Lower leg skin (tissue), 4 donors: Measurements from ENCODE around the gene RAD51B. TPM values are rescaled to one million over a fixed set of nuclear protein-coding genes. Genes with fewer than 3 reads are reported as not detected.

Experiments used
- DNase-seq, 2 donors: peaks; one replicate each; pipeline ENCODE4 v3.0.0-alpha.2; 2019; ENCODE audit warnings: low spot score in 2 of 2
- H3K4me3 ChIP-seq: fragments of 200-600 bp; sonication (generic); 2 replicates; pipeline ENCODE4 v1.5.1; 2017; ENCODE audit warnings: mild to moderate bottlenecking, low read depth; ENCODE audit not compliant: poor library complexity, severe bottlenecking
- POLR2A ChIP-seq, 2 donors: fragments of 450-650 bp; IDR thresholded peaks; one replicate each; pipeline ENCODE4 v1.6.1; 2016 to 2017; ENCODE audit warnings: antibody characterized with exemption in 2 of 2, mild to moderate bottlenecking in 1 of 2, moderate library complexity in 1 of 2
- WGBS, 2 donors: methylation state at CpG; one replicate each; pipeline ENCODE4 v1.1.5; 2018; 5-methylcytosine and 5-hydroxymethylcytosine counted together
- intact Hi-C: fragments of 100-400 bp; cut with DNase I; formaldehyde crosslinking; loops from one replicate; pipeline ENCODE4 v1.15.0; 2023; ENCODE audit warnings: low total_unique reads
- total RNA-seq, 4 donors: library from RNA; depleted of rRNA; stranded (reverse); fragments of >200 nt; gene quantifications; one replicate each; pipeline ENCODE4 v1.1.0, GENCODE V29; 2016
- TF ChIP-seq, protein P1 (sequence below), 3 donors: fragments of 450-650 bp; IDR thresholded peaks; one replicate each; pipeline ENCODE4 v1.5.1; 2016; ENCODE audit warnings: antibody characterized with exemption in 3 of 3, mild to moderate bottlenecking in 3 of 3, moderate library complexity in 2 of 3

The RAD51B gene
- total RNA-seq, 4 donors from 2014 or later = 6.1 to 27.2 (median 13.6) TPM

- DNase-seq = no peak
- no peak overlapping the region for H3K4me3 ChIP-seq
- intact Hi-C loops = no loop called here
- WGBS, 2 donors = 88 to 96% methylated on average over 10 of the region's 10 CpGs
- TF ChIP-seq, protein P1, sequence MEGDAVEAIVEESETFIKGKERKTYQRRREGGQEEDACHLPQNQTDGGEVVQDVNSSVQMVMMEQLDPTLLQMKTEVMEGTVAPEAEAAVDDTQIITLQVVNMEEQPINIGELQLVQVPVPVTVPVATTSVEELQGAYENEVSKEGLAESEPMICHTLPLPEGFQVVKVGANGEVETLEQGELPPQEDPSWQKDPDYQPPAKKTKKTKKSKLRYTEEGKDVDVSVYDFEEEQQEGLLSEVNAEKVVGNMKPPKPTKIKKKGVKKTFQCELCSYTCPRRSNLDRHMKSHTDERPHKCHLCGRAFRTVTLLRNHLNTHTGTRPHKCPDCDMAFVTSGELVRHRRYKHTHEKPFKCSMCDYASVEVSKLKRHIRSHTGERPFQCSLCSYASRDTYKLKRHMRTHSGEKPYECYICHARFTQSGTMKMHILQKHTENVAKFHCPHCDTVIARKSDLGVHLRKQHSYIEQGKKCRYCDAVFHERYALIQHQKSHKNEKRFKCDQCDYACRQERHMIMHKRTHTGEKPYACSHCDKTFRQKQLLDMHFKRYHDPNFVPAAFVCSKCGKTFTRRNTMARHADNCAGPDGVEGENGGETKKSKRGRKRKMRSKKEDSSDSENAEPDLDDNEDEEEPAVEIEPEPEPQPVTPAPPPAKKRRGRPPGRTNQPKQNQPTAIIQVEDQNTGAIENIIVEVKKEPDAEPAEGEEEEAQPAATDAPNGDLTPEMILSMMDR (IDR thresholded peaks at IDR 0.05) = no peak
- no peak for TF ChIP-seq POLR2A (IDR thresholded peaks at IDR 0.05)
Measured at GRCh38 chr14:68571928-68572525, 752.4 kb downstream of the RAD51B start.

DNA sequence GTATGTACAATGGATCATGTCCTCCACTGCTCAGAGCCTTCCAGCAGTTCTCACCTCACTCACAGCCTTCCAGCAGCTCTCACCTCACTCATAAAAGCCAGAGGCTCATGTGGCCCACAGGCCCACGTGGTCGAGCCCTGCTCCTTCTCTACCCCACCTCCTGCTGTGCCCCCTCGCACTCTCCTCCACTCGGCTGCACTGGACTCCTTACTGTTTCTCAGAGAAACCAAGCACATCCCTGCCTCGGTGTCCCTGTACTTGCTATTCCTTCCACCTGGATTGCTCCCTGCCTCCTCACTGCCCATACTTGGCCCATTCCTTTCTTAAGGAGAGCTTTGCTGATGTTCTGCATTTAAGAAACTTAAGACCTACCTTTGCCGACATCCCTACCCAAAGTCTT is 753.5 kb downstream of the RAD51B start:
- TF ChIP-seq, protein P1 (IDR thresholded peaks at IDR 0.05) = no peak
- TF ChIP-seq POLR2A (IDR thresholded peaks at IDR 0.05) = no peak
- H3K4me3 ChIP-seq = no peak overlapping the region
- intact Hi-C loops = no loop called here
- WGBS, 2 donors = 93 to 95% methylated on average over 6 of the region's 6 CpGs
- no peak for DNase-seq

DNA sequence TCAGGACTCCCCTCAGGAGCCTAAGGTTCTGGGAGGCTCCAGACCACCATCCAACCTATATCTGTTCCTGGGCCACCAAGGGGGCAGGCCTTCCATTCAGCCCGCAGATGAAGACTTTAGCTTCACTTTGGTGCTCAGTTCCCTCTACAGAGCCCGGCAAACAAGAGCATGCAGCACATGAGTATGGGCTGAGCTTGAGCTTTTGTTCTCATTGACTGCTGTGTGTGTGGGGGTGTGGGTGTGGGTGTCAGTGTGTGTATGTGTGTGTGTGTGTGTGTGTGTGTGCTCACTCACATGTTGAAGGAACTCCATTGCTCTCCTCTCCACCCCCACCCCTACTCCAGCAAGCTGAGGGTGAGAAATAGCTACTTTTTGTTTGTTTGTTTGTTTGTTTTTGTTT is 754.1 kb downstream of the RAD51B start:
- intact Hi-C loops = no loop called here
- 75 to 87% methylated on average over 2 of the region's 2 CpGs for WGBS, 2 donors
- H3K4me3 ChIP-seq = no peak overlapping the region
- no peak for TF ChIP-seq POLR2A (IDR thresholded peaks at IDR 0.05)
- TF ChIP-seq, protein P1 (IDR thresholded peaks at IDR 0.05) = no peak
- DNase-seq = no peak

GRCh38 chr14:68574461-68574860 is 754.9 kb downstream of the RAD51B start:
- no peak for DNase-seq
- TF ChIP-seq, protein P1 (IDR thresholded peaks at IDR 0.05) = no peak
- no peak overlapping the region for H3K4me3 ChIP-seq
- intact Hi-C loops = no loop called here
- 83 to 94% methylated on average over 3 of the region's 3 CpGs for WGBS, 2 donors

DNA sequence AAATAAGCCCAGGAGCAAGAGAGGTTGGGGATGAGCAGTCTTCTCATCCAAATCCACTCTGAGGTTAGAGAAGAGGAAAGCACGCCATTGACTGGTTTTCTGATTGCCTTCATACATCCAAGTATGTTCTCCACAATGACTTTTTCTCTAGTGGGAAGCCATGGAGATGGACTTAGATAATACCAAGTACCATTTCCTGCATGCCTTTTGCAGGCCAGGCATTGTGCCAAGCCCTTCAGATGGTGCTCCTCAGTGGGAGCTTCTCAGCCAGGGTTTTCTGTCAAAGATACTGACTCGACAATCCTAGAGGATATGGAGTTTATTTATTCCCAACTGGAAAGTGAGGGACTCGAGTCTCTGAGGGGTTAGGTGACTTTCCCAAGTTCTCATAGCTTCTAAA is 755.3 kb downstream of the RAD51B start:
- TF ChIP-seq, protein P1 (IDR thresholded peaks at IDR 0.05) = no peak
- TF ChIP-seq POLR2A (IDR thresholded peaks at IDR 0.05) = no peak
- 75 to 77% methylated on average over 3 of the region's 3 CpGs for WGBS, 2 donors
- no peak for DNase-seq
- no peak overlapping the region for H3K4me3 ChIP-seq
- intact Hi-C loops = no loop called here

DNA sequence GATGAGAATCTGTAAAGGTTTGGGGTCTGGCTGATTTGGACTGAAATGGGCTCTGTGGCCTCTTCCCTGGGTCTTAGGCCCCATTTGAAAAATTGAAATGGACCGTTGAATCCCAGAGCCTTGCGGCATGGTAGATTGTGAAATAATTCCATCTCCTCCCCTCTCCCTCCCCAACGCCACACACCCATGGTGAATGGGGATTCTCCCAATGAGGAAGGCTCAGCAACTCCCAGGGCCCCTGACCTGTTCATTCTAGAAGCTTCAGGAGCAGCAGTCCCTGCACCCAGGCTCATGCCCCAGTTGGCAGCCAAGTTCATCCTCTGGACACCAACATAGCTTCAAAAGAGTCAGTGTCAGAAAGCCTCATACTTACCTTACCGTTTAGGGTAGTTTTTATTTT is 755.8 kb downstream of the RAD51B start:
- whole genome bisulfite sequencing, 2 donors = 81 to 86% methylated on average over 4 of the region's 4 CpGs
- no peak for DNase-seq
- TF ChIP-seq POLR2A (IDR thresholded peaks at IDR 0.05) = no peak
- TF ChIP-seq, protein P1 (IDR thresholded peaks at IDR 0.05) = no peak
- intact Hi-C loops = no loop called here
- no peak overlapping the region for H3K4me3 ChIP-seq
